PC-9 (cell line): ENCODE data around the gene CXXC5. TPM values are rescaled to one million over a fixed set of nuclear protein-coding genes. Genes with fewer than 3 reads are reported as not detected.

Experiments
- BruUV-seq: library from RNA; stranded (reverse); fragments of 400-500 nt; replicated peaks from 2 replicates; lab custom pipeline; 2021; lab: Mats Ljungman, UMichigan
- CTCF ChIA-PET: fragments of 300-600 bp; sonication (Branson Sonifier 250); formaldehyde crosslinking; loops from one replicate; lab custom pipeline; 2022; ENCODE audit warnings: antibody characterized with exemption; lab: Charles Lee
- POLR2A ChIA-PET: fragments of 300-600 bp; sonication (Branson Sonifier 250); formaldehyde crosslinking; loops from one replicate; lab custom pipeline; 2022; ENCODE audit warnings: antibody characterized with exemption; ENCODE audit not compliant: unreplicated experiment; lab: Charles Lee
- DNase-seq, 2 experiments: peaks; one replicate each; pipeline versions ENCODE4 v3.0.0 to v3.0.0-alpha.2; 2015 to 2022; ENCODE audit warnings: mixed read lengths in 1 of 2
- H2AFZ ChIP-seq: fragments of 200-600 bp; sonication (generic); 2 replicates; pipeline ENCODE4 v1.8.1; 2017; ENCODE audit warnings: antibody characterized with exemption
- H3F3A ChIP-seq: fragments of 200-600 bp; sonication (generic); 2 replicates; pipeline ENCODE4 v1.8.1; 2017; ENCODE audit warnings: antibody characterized with exemption, mild to moderate bottlenecking, low read depth; ENCODE audit not compliant: insufficient read depth
- H3K27ac ChIP-seq: fragments of 200-600 bp; sonication (generic); 2 replicates; pipeline ENCODE4 v1.6.1; 2016; ENCODE audit warnings: mixed run types
- H3K27me3 ChIP-seq: fragments of 200-600 bp; sonication (generic); 2 replicates; pipeline ENCODE4 v1.6.1; 2016; ENCODE audit warnings: low read depth, mixed run types; ENCODE audit not compliant: insufficient read depth
- H3K36me3 ChIP-seq: fragments of 200-600 bp; sonication (generic); 2 replicates; pipeline ENCODE4 v1.6.1; 2016; ENCODE audit warnings: low read depth, mixed run types
- H3K4me1 ChIP-seq: fragments of 200-600 bp; sonication (generic); replicated peaks from 2 replicates; pipeline ENCODE4 v1.6.1; 2016; ENCODE audit warnings: mixed run types; ENCODE audit not compliant: insufficient read depth
- H3K4me2 ChIP-seq: fragments of 200-600 bp; sonication (generic); 2 replicates; pipeline ENCODE4 v1.6.1; 2017; ENCODE audit warnings: mixed run types
- H3K4me3 ChIP-seq: fragments of 200-600 bp; sonication (generic); 2 replicates; pipeline ENCODE4 v1.6.1; 2016; ENCODE audit warnings: mixed run types
- H3K79me2 ChIP-seq: fragments of 200-600 bp; sonication (generic); 2 replicates; pipeline ENCODE4 v1.6.1; 2017; ENCODE audit warnings: low read depth, mixed run types
- H3K9me2 ChIP-seq: fragments of 200-600 bp; sonication (generic); 2 replicates; pipeline ENCODE4 v1.8.1; 2017; ENCODE audit warnings: mild to moderate bottlenecking; ENCODE audit not compliant: insufficient read depth
- H3K9me3 ChIP-seq: fragments of 200-600 bp; sonication (generic); 2 replicates; pipeline ENCODE4 v1.8.1; 2016; ENCODE audit warnings: low read depth; ENCODE audit not compliant: insufficient read depth
- H4K20me1 ChIP-seq: fragments of 200-600 bp; sonication (generic); 2 replicates; pipeline ENCODE4 v1.8.1; 2017; ENCODE audit not compliant: insufficient read depth
- CTCF ChIP-seq: fragments of 200-600 bp; sonication (generic); conservative IDR thresholded peaks from 2 replicates; pipeline ENCODE4 v1.6.1; 2017; ENCODE audit warnings: mixed run types, antibody characterized with exemption, mild to moderate bottlenecking, moderate library complexity
- EZH2 ChIP-seq: fragments of 200-600 bp; sonication (generic); IDR thresholded peaks from 2 replicates; pipeline ENCODE4 v1.8.0; 2017; ENCODE audit warnings: antibody characterized with exemption, low read depth
- intact Hi-C: fragments of 100-400 bp; cut with micrococcal nuclease; formaldehyde crosslinking; loops from one replicate; pipeline ENCODE4 v1.10.0; 2022; ENCODE audit not compliant: unreplicated experiment
- total RNA-seq: library from RNA; stranded (reverse); gene quantifications from 2 replicates; pipeline ENCODE4 v1.2.3, GENCODE V29; 2021

CXXC5 gene
- total RNA-seq, 1 experiment from 2014 or later = 59.9 TPM

- H3K27ac ChIP-seq = peak overlapping the region; percentile 78
- peaks cover 78% of the 10 kb centered on the region for H3K4me1 ChIP-seq
- H3K79me2 ChIP-seq = peaks cover 84% of the 10 kb centered on the region
- no peaks in the 10 kb centered on the region for H3K9me2 ChIP-seq
- H3K9me3 ChIP-seq = no peaks in the 10 kb centered on the region
- peak overlapping the region; percentile 66; the same call in 1 of the 2 replicates for H2AFZ ChIP-seq
- ChIA-PET POLR2A (interaction anchor here (0.5 to 1.7 kb wide), 6 partner anchors 9 to 530 kb away, joined by 3 to 10 read pairs (median 4); partner anchors contain the start of gene CXXC5), CTCF (interaction anchor here (0.6 to 1.2 kb wide), 5 partner anchors 11 to 33 kb away, joined by 3 to 6 read pairs (median 4); partner anchors contain the start of gene CXXC5)
- 0 out of 2 replicates have a peak, but pooled peaks cover 3% of the 10 kb centered on the region for H3K36me3 ChIP-seq
- BruUV-seq = no TSS peak
- peak; percentile 87 to 90 for DNase-seq
- H3K4me3 ChIP-seq = peak overlapping the region; percentile 52; the same call in 1 of the 2 replicates
- H3K27me3 ChIP-seq = no peaks in the 10 kb centered on the region
- peaks cover 31% of the 10 kb centered on the region; the same call in 1 of the 2 replicates for H3F3A ChIP-seq
- intact Hi-C loops = loop anchor here (1.0 to 2.0 kb wide), 3 partner anchors 10 to 24 kb away; no protein-coding TSS in a partner anchor
- H3K4me2 ChIP-seq = peak overlapping the region; percentile 84
- peaks cover 36% of the 10 kb centered on the region for H4K20me1 ChIP-seq
- no peak for TF ChIP-seq EZH2
- TF ChIP-seq CTCF = no peak
Measured at GRCh38 chr5:139660923-139661814, 13.0 kb downstream of the CXXC5 start.

DNA sequence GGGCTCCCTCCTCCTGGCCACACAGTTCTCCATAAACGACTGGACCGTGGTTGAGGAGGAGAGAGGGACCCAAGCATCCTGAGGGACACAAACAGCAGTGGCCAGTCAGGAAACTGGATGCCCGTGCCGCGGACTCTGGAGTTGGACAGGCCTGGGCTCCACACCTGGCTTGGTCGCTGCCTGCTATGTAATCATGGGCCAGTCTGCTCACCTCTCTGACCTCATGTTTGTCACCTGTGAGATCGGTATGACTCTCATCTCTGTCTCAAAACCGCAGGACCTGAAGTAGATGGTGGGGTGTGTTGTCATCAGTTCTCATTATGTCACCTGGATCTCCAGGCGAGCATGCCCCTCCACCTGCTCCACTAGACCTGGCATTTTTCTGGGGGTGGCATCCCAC, 14.5 kb downstream of the CXXC5 start:
- H3K27me3 ChIP-seq = no peaks in the 10 kb centered on the region
- no peaks in the 10 kb centered on the region for H3K36me3 ChIP-seq
- H3K79me2 ChIP-seq = peaks cover 85% of the 10 kb centered on the region
- no peak overlapping the region for H2AFZ ChIP-seq
- peaks cover 38% of the 10 kb centered on the region for H4K20me1 ChIP-seq
- H3K9me3 ChIP-seq = no peaks in the 10 kb centered on the region
- DNase-seq = peak; percentile 48 to 58
- no TSS peak for BruUV-seq
- TF ChIP-seq EZH2 (no peak), CTCF (no peak)
- H3K4me2 ChIP-seq = peak overlapping the region; percentile 84; the same call in 1 of the 2 replicates
- H3K9me2 ChIP-seq = no peaks in the 10 kb centered on the region
- CTCF ChIA-PET = no interaction called here
- POLR2A ChIA-PET = no interaction called here
- intact Hi-C loops = no loop called here
- H3K4me1 ChIP-seq = peaks cover 68% of the 10 kb centered on the region
- no peak overlapping the region for H3K27ac ChIP-seq
- no peak overlapping the region for H3K4me3 ChIP-seq
- peaks cover 31% of the 10 kb centered on the region; the same call in 1 of the 2 replicates for H3F3A ChIP-seq

DNA sequence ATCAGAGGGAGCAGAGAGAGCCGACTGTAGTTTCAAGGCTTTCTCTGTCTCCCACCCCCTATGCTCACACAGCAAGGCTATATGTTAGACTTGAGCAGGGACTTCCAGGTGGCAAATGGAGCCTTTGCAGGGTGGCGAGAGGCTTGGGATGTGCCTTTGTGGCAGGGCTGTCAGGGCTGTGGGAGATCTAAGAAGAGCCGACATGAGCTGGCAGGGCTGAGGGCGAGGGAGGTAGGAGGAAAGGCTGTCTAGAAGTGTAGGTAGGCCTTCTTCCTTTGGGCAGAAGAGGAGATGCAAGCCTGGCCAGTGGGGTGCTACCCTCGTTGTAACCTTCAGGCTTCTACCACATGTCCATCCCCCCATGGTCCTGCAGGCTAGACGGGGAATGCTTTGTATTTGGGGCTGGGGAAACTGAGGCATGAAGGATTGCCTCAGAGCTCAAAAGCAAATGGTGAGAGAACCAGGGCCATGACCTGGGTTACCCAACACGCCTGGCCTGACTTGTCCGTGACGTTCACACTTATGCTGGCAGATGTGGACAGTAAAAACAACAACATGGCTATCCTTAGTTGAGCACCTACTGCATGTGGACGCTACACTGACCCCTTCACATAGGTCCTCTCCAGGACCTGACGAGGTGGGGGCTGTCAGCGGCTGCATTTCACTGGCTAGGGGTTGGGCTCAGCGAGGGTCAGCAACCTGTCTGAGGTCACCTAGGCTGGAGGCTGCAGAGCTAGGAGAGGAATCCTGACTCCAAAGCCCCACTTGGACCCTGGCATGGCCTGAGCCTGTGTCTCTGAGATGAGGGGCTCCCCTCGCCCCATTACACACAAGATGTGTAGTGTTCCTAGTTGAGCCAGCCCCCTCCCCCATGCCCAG, 15.3 kb downstream of the CXXC5 start:
- intact Hi-C loops = no loop called here
- BruUV-seq = no TSS peak
- Histone ChIP-seq H3K9me3 (no peaks in the 10 kb centered on the region), H3K36me3 (no peaks in the 10 kb centered on the region), H3K4me2 (peak overlapping the region; percentile 8), H4K20me1 (peaks cover 38% of the 10 kb centered on the region), H3K9me2 (no peaks in the 10 kb centered on the region), H3K27ac (no peak overlapping the region), H3F3A (peaks cover 31% of the 10 kb centered on the region; the same call in 1 of the 2 replicates), H3K79me2 (peaks cover 84% of the 10 kb centered on the region), H3K27me3 (no peaks in the 10 kb centered on the region), H3K4me1 (peaks cover 61% of the 10 kb centered on the region), H3K4me3 (no peak overlapping the region), H2AFZ (no peak overlapping the region)
- CTCF ChIA-PET = interaction anchor here (0.9 kb wide), 1 partner anchor 12 kb away, joined by 4 read pairs; no protein-coding TSS in a partner anchor
- TF ChIP-seq CTCF = no peak
- TF ChIP-seq EZH2 = no peak
- no peak for DNase-seq
- POLR2A ChIA-PET = no interaction called here
